ENCODE measurements around the gene TOM1L1. TPM values are rescaled to one million over a fixed set of nuclear protein-coding genes. Genes with fewer than 3 reads are reported as not detected.

The TOM1L1 gene
- total RNA-seq, 5 donors from 2014 or later (not counting 1 experiment from before 2014, with no cell fraction given) = 0.26 to 0.67 (median 0.49) TPM; not detected in 1

- no peaks in the 10 kb centered on the region for H3K36me3 Mint-ChIP-seq
- DNase-seq (no peak), ATAC-seq (replicated peaks in 1 of 4) (no peak)
- H3K27me3 ChIP-seq (replicated peaks in 1 of 2; ENCODE audit: control insufficient read depth in 2 of 2, extremely low read depth in 1 of 2, insufficient read depth in 2 of 2, low read length in 1 of 2) = no peaks in the 10 kb centered on the region
- H3K9me3 Mint-ChIP-seq = no peaks in the 10 kb centered on the region
- no peak overlapping the region for H3K27ac Mint-ChIP-seq
- no peaks in the 10 kb centered on the region for H3K9me3 ChIP-seq
- WGBS (ENCODE audit: insufficient coverage) = no CpG with 5 or more reads among the region's 1 CpG
- no peak overlapping the region for H3K27ac ChIP-seq (ENCODE audit: low read length)
- no peak overlapping the region for H3K4me3 ChIP-seq (ENCODE audit: control insufficient read depth in 1 of 2, extremely low read depth in 1 of 2, low read length in 1 of 2)
- H3K4me1 ChIP-seq (ENCODE audit: control insufficient read depth in 1 of 2, extremely low read depth in 1 of 2, insufficient read depth in 2 of 2, low read length in 2 of 2) = no peaks in the 10 kb centered on the region
- H3K4me1 Mint-ChIP-seq = no peaks in the 10 kb centered on the region
- H3K27me3 Mint-ChIP-seq = peaks cover 0 to 6% of the 10 kb centered on the region in 2 donors
- POLR2A ChIA-PET = no interaction called here
- H3K36me3 ChIP-seq (ENCODE audit: control insufficient read depth in 2 of 2, extremely low read depth in 1 of 2, insufficient read depth in 1 of 2, low read length in 1 of 2) = no peaks in the 10 kb centered on the region
- CTCF ChIA-PET = interaction anchor here in 1 of 2 donors (0.6 kb wide), 1 partner anchor 199 kb away, joined by 3 read pairs; no protein-coding TSS in a partner anchor
- no peak overlapping the region for H3K4me3 Mint-ChIP-seq
Measured at GRCh38 chr17:54937426-54937825, 36.8 kb downstream of the TOM1L1 start.

- H3K27me3 Mint-ChIP-seq = peaks cover 0 to 4% of the 10 kb centered on the region in 2 donors
- Histone ChIP-seq H3K27me3 (replicated peaks in 1 of 2; ENCODE audit: control insufficient read depth in 2 of 2, extremely low read depth in 1 of 2, insufficient read depth in 2 of 2, low read length in 1 of 2) (no peaks in the 10 kb centered on the region), H3K4me3 (ENCODE audit: control insufficient read depth in 1 of 2, extremely low read depth in 1 of 2, low read length in 1 of 2) (no peak overlapping the region), H3K9me3 (no peaks in the 10 kb centered on the region), H3K4me1 (ENCODE audit: control insufficient read depth in 1 of 2, extremely low read depth in 1 of 2, insufficient read depth in 2 of 2, low read length in 2 of 2) (no peaks in the 10 kb centered on the region), H3K27ac (ENCODE audit: low read length) (no peak overlapping the region), H3K36me3 (ENCODE audit: control insufficient read depth in 2 of 2, extremely low read depth in 1 of 2, insufficient read depth in 1 of 2, low read length in 1 of 2) (no peaks in the 10 kb centered on the region)
- no peak for ATAC-seq (replicated peaks in 1 of 4)
- no peak for DNase-seq
- ChIA-PET CTCF (no interaction called here), POLR2A (no interaction called here)
- no peak overlapping the region for H3K27ac Mint-ChIP-seq
- no peaks in the 10 kb centered on the region for H3K9me3 Mint-ChIP-seq
- no peaks in the 10 kb centered on the region for H3K36me3 Mint-ChIP-seq
- H3K4me1 Mint-ChIP-seq = no peaks in the 10 kb centered on the region
- WGBS (ENCODE audit: insufficient coverage) = no CpG with 5 or more reads among the region's 1 CpG
- H3K4me3 Mint-ChIP-seq = no peak overlapping the region
Measured at GRCh38 chr17:54941285-54941684, 40.6 kb downstream of the TOM1L1 start.

- H3K4me3 Mint-ChIP-seq = no peak overlapping the region
- 40% methylated on average over 1 of the region's 1 CpG for WGBS (ENCODE audit: insufficient coverage)
- no peaks in the 10 kb centered on the region for H3K9me3 ChIP-seq
- no peak overlapping the region for H3K27ac Mint-ChIP-seq
- H3K4me1 ChIP-seq (ENCODE audit: control insufficient read depth in 1 of 2, extremely low read depth in 1 of 2, insufficient read depth in 2 of 2, low read length in 2 of 2) = no peaks in the 10 kb centered on the region
- peaks cover 0 to 11% of the 10 kb centered on the region in 2 donors for H3K27me3 Mint-ChIP-seq
- ChIA-PET POLR2A (interaction anchor here in 1 of 2 donors (0.7 kb wide), 1 partner anchor 12 kb away, joined by 3 read pairs; no protein-coding TSS in a partner anchor), CTCF (no interaction called here)
- no peaks in the 10 kb centered on the region for H3K27me3 ChIP-seq (replicated peaks in 1 of 2; ENCODE audit: control insufficient read depth in 2 of 2, extremely low read depth in 1 of 2, insufficient read depth in 2 of 2, low read length in 1 of 2)
- H3K27ac ChIP-seq (ENCODE audit: low read length) = no peak overlapping the region
- H3K9me3 Mint-ChIP-seq = no peaks in the 10 kb centered on the region
- H3K36me3 Mint-ChIP-seq = no peaks in the 10 kb centered on the region
- no peaks in the 10 kb centered on the region for H3K36me3 ChIP-seq (ENCODE audit: control insufficient read depth in 2 of 2, extremely low read depth in 1 of 2, insufficient read depth in 1 of 2, low read length in 1 of 2)
- ATAC-seq (replicated peaks in 1 of 4) = no peak
- H3K4me3 ChIP-seq (ENCODE audit: control insufficient read depth in 1 of 2, extremely low read depth in 1 of 2, low read length in 1 of 2) = no peak overlapping the region
- no peak for DNase-seq
- no peaks in the 10 kb centered on the region for H3K4me1 Mint-ChIP-seq
Measured at GRCh38 chr17:54944796-54945195, 44.1 kb downstream of the TOM1L1 start.

GRCh38 chr17:54945231-54945630, 44.6 kb downstream of the TOM1L1 start:
- no peaks in the 10 kb centered on the region for H3K36me3 ChIP-seq (ENCODE audit: control insufficient read depth in 2 of 2, extremely low read depth in 1 of 2, insufficient read depth in 1 of 2, low read length in 1 of 2)
- no peak overlapping the region for H3K27ac ChIP-seq (ENCODE audit: low read length)
- Mint-ChIP-seq H3K27me3 (peaks cover 0 to 11% of the 10 kb centered on the region in 2 donors), H3K9me3 (no peaks in the 10 kb centered on the region), H3K36me3 (no peaks in the 10 kb centered on the region), H3K27ac (no peak overlapping the region), H3K4me1 (no peaks in the 10 kb centered on the region), H3K4me3 (no peak overlapping the region)
- ChIA-PET POLR2A (interaction anchor here in 1 of 2 donors (0.7 kb wide), 1 partner anchor 12 kb away, joined by 3 read pairs; no protein-coding TSS in a partner anchor), CTCF (no interaction called here)
- WGBS (ENCODE audit: insufficient coverage) = no CpG with 5 or more reads among the region's 1 CpG
- no peak overlapping the region for H3K4me3 ChIP-seq (ENCODE audit: control insufficient read depth in 1 of 2, extremely low read depth in 1 of 2, low read length in 1 of 2)
- no peaks in the 10 kb centered on the region for H3K4me1 ChIP-seq (ENCODE audit: control insufficient read depth in 1 of 2, extremely low read depth in 1 of 2, insufficient read depth in 2 of 2, low read length in 2 of 2)
- no peaks in the 10 kb centered on the region for H3K27me3 ChIP-seq (replicated peaks in 1 of 2; ENCODE audit: control insufficient read depth in 2 of 2, extremely low read depth in 1 of 2, insufficient read depth in 2 of 2, low read length in 1 of 2)
- DNase-seq (no peak), ATAC-seq (replicated peaks in 1 of 4) (no peak)
- H3K9me3 ChIP-seq = no peaks in the 10 kb centered on the region

GRCh38 chr17:54945671-54946070, 45.0 kb downstream of the TOM1L1 start:
- no CpG with 5 or more reads among the region's 1 CpG for WGBS (ENCODE audit: insufficient coverage)
- no peak for DNase-seq
- Histone ChIP-seq H3K4me1 (ENCODE audit: control insufficient read depth in 1 of 2, extremely low read depth in 1 of 2, insufficient read depth in 2 of 2, low read length in 2 of 2) (no peaks in the 10 kb centered on the region), H3K9me3 (no peaks in the 10 kb centered on the region), H3K27ac (ENCODE audit: low read length) (no peak overlapping the region), H3K36me3 (ENCODE audit: control insufficient read depth in 2 of 2, extremely low read depth in 1 of 2, insufficient read depth in 1 of 2, low read length in 1 of 2) (no peaks in the 10 kb centered on the region), H3K27me3 (replicated peaks in 1 of 2; ENCODE audit: control insufficient read depth in 2 of 2, extremely low read depth in 1 of 2, insufficient read depth in 2 of 2, low read length in 1 of 2) (no peaks in the 10 kb centered on the region), H3K4me3 (ENCODE audit: control insufficient read depth in 1 of 2, extremely low read depth in 1 of 2, low read length in 1 of 2) (no peak overlapping the region)
- Mint-ChIP-seq H3K36me3 (no peaks in the 10 kb centered on the region), H3K27me3 (peaks cover 0 to 11% of the 10 kb centered on the region in 2 donors), H3K4me1 (no peaks in the 10 kb centered on the region), H3K9me3 (no peaks in the 10 kb centered on the region), H3K27ac (no peak overlapping the region), H3K4me3 (no peak overlapping the region)
- POLR2A ChIA-PET = interaction anchor here in 1 of 2 donors (0.7 kb wide), 1 partner anchor 13 kb away, joined by 3 read pairs; no protein-coding TSS in a partner anchor
- CTCF ChIA-PET = no interaction called here
- ATAC-seq (replicated peaks in 1 of 4) = no peak

- Histone ChIP-seq H3K4me3 (ENCODE audit: control insufficient read depth in 1 of 2, extremely low read depth in 1 of 2, low read length in 1 of 2) (no peak overlapping the region), H3K27me3 (replicated peaks in 1 of 2; ENCODE audit: control insufficient read depth in 2 of 2, extremely low read depth in 1 of 2, insufficient read depth in 2 of 2, low read length in 1 of 2) (no peaks in the 10 kb centered on the region), H3K4me1 (ENCODE audit: control insufficient read depth in 1 of 2, extremely low read depth in 1 of 2, insufficient read depth in 2 of 2, low read length in 2 of 2) (no peaks in the 10 kb centered on the region), H3K9me3 (no peaks in the 10 kb centered on the region), H3K36me3 (ENCODE audit: control insufficient read depth in 2 of 2, extremely low read depth in 1 of 2, insufficient read depth in 1 of 2, low read length in 1 of 2) (no peaks in the 10 kb centered on the region), H3K27ac (ENCODE audit: low read length) (no peak overlapping the region)
- Mint-ChIP-seq H3K27me3 (peaks cover 0 to 11% of the 10 kb centered on the region in 2 donors), H3K4me3 (no peak overlapping the region), H3K36me3 (peaks cover 6% of the 10 kb centered on the region), H3K4me1 (no peaks in the 10 kb centered on the region), H3K27ac (no peak overlapping the region), H3K9me3 (no peaks in the 10 kb centered on the region)
- DNase-seq = no peak
- no peak for ATAC-seq (replicated peaks in 1 of 4)
- WGBS (ENCODE audit: insufficient coverage) = 67% methylated on average over 1 of the region's 2 CpGs
- CTCF ChIA-PET = no interaction called here
- POLR2A ChIA-PET = no interaction called here
Measured at GRCh38 chr17:54947396-54947795, 46.7 kb downstream of the TOM1L1 start.

GRCh38 chr17:54948380-54948779, 47.7 kb downstream of the TOM1L1 start:
- ChIA-PET CTCF (interaction anchor here in 1 of 2 donors (0.6 kb wide), 1 partner anchor 57 kb away, joined by 3 read pairs; no protein-coding TSS in a partner anchor), POLR2A (no interaction called here)
- Mint-ChIP-seq H3K36me3 (peaks cover 6% of the 10 kb centered on the region), H3K27ac (no peak overlapping the region), H3K4me3 (no peak overlapping the region), H3K4me1 (no peaks in the 10 kb centered on the region), H3K9me3 (no peaks in the 10 kb centered on the region), H3K27me3 (peaks cover 0 to 11% of the 10 kb centered on the region in 2 donors)
- ATAC-seq (replicated peaks in 1 of 4) (no peak), DNase-seq (no peak)
- 58% methylated on average over 4 of the region's 5 CpGs for WGBS (ENCODE audit: insufficient coverage)
- no peak overlapping the region for H3K4me3 ChIP-seq (ENCODE audit: control insufficient read depth in 1 of 2, extremely low read depth in 1 of 2, low read length in 1 of 2)
- no peaks in the 10 kb centered on the region for H3K4me1 ChIP-seq (ENCODE audit: control insufficient read depth in 1 of 2, extremely low read depth in 1 of 2, insufficient read depth in 2 of 2, low read length in 2 of 2)
- H3K36me3 ChIP-seq (ENCODE audit: control insufficient read depth in 2 of 2, extremely low read depth in 1 of 2, insufficient read depth in 1 of 2, low read length in 1 of 2) = no peaks in the 10 kb centered on the region
- H3K27ac ChIP-seq (ENCODE audit: low read length) = no peak overlapping the region
- no peaks in the 10 kb centered on the region for H3K27me3 ChIP-seq (replicated peaks in 1 of 2; ENCODE audit: control insufficient read depth in 2 of 2, extremely low read depth in 1 of 2, insufficient read depth in 2 of 2, low read length in 1 of 2)
- no peaks in the 10 kb centered on the region for H3K9me3 ChIP-seq

All from T-cell (primary cell).